ENCODE measurements around the gene TSPAN18. TPM values are rescaled to one million over a fixed set of nuclear protein-coding genes. Genes with fewer than 3 reads are reported as not detected.

TSPAN18 gene
- total RNA-seq, 1 donor from 2014 or later: 31.7 TPM

DNA sequence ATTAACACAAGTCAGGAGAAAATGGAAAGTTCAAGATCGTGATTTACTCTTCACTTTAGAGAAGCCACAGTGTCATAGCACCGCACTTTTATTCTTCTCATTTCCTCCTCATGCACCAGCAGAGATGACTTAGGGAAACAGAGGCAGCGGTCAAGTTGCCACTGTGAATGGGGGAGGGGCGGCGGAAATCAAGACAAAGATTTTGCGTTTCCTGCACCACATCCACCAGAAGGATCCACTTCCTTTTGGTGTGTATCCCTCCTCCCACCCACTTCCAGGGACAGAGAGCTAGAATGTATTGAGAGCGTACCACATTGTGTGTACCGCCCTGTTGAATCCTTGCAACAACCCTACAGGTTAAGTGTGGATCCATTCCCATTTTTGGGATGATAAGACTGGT, 21.8 kb downstream of the TSPAN18 start:
- H3K4me3 ChIP-seq (ENCODE audit: insufficient read depth, low read depth, low read length): no peak overlapping the region
- FAIRE-seq: no peak
- Mint-ChIP-seq H3K27me3 (ENCODE audit: low read depth, unreplicated experiment) (peaks cover 47% of the 10 kb centered on the region), H3K4me1 (ENCODE audit: low read depth, unreplicated experiment) (no peaks in the 10 kb centered on the region), H3K36me3 (ENCODE audit: low read depth, unreplicated experiment) (peaks cover 6% of the 10 kb centered on the region), H3K4me3 (ENCODE audit: unreplicated experiment) (no peak overlapping the region), H3K27ac (ENCODE audit: unreplicated experiment) (no peak overlapping the region), H3K9me3 (ENCODE audit: unreplicated experiment) (no peaks in the 10 kb centered on the region)
- H3K36me3 ChIP-seq (ENCODE audit: insufficient read depth, low read length): no peaks in the 10 kb centered on the region
- H2AFZ ChIP-seq (ENCODE audit: low read depth, low read length): no peak overlapping the region
- H3K9me3 ChIP-seq (ENCODE audit: insufficient read depth, low read depth, low read length): no peaks in the 10 kb centered on the region
- H3K9ac ChIP-seq (ENCODE audit: low read length): no peak overlapping the region
- H3K4me1 ChIP-seq (ENCODE audit: insufficient read depth, low read length): no peaks in the 10 kb centered on the region
- DNase-seq (ENCODE audit: low read depth): no peak
- peaks cover 15% of the 10 kb centered on the region for H3K27me3 ChIP-seq (ENCODE audit: insufficient read depth, low read length)
- no peak for TF ChIP-seq EZH2 (IDR thresholded peaks at IDR 0.05; ENCODE audit: insufficient read depth, low read length)
- TF ChIP-seq, protein P1, sequence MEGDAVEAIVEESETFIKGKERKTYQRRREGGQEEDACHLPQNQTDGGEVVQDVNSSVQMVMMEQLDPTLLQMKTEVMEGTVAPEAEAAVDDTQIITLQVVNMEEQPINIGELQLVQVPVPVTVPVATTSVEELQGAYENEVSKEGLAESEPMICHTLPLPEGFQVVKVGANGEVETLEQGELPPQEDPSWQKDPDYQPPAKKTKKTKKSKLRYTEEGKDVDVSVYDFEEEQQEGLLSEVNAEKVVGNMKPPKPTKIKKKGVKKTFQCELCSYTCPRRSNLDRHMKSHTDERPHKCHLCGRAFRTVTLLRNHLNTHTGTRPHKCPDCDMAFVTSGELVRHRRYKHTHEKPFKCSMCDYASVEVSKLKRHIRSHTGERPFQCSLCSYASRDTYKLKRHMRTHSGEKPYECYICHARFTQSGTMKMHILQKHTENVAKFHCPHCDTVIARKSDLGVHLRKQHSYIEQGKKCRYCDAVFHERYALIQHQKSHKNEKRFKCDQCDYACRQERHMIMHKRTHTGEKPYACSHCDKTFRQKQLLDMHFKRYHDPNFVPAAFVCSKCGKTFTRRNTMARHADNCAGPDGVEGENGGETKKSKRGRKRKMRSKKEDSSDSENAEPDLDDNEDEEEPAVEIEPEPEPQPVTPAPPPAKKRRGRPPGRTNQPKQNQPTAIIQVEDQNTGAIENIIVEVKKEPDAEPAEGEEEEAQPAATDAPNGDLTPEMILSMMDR (IDR thresholded peaks at IDR 0.05; ENCODE audit: insufficient read depth, low read depth, low read length): no peak
- H4K20me1 ChIP-seq (ENCODE audit: insufficient read depth, low read length): no peaks in the 10 kb centered on the region
- H3K27ac ChIP-seq (ENCODE audit: low read depth, low read length): no peak overlapping the region
- H3K4me2 ChIP-seq (ENCODE audit: low read length): no peak overlapping the region
- no peaks in the 10 kb centered on the region for H3K79me2 ChIP-seq (ENCODE audit: insufficient read depth, low read length)

GRCh38 chr11:44749189-44749588, 22.4 kb downstream of the TSPAN18 start:
- Histone ChIP-seq H3K4me3 (ENCODE audit: insufficient read depth, low read depth, low read length) (no peak overlapping the region), H2AFZ (ENCODE audit: low read depth, low read length) (no peak overlapping the region), H3K36me3 (ENCODE audit: insufficient read depth, low read length) (no peaks in the 10 kb centered on the region), H3K9me3 (ENCODE audit: insufficient read depth, low read depth, low read length) (no peaks in the 10 kb centered on the region), H3K27ac (ENCODE audit: low read depth, low read length) (no peak overlapping the region), H3K79me2 (ENCODE audit: insufficient read depth, low read length) (no peaks in the 10 kb centered on the region), H3K4me2 (ENCODE audit: low read length) (no peak overlapping the region), H3K4me1 (ENCODE audit: insufficient read depth, low read length) (no peaks in the 10 kb centered on the region), H4K20me1 (ENCODE audit: insufficient read depth, low read length) (no peaks in the 10 kb centered on the region), H3K9ac (ENCODE audit: low read length) (no peak overlapping the region), H3K27me3 (ENCODE audit: insufficient read depth, low read length) (peaks cover 19% of the 10 kb centered on the region)
- Mint-ChIP-seq H3K4me3 (ENCODE audit: unreplicated experiment) (no peak overlapping the region), H3K27ac (ENCODE audit: unreplicated experiment) (no peak overlapping the region), H3K4me1 (ENCODE audit: low read depth, unreplicated experiment) (no peaks in the 10 kb centered on the region), H3K27me3 (ENCODE audit: low read depth, unreplicated experiment) (peaks cover 52% of the 10 kb centered on the region), H3K9me3 (ENCODE audit: unreplicated experiment) (no peaks in the 10 kb centered on the region), H3K36me3 (ENCODE audit: low read depth, unreplicated experiment) (peaks cover 6% of the 10 kb centered on the region)
- no peak for FAIRE-seq
- DNase-seq (ENCODE audit: low read depth): no peak
- TF ChIP-seq, protein P1 (IDR thresholded peaks at IDR 0.05; ENCODE audit: insufficient read depth, low read depth, low read length): no peak
- TF ChIP-seq EZH2 (IDR thresholded peaks at IDR 0.05; ENCODE audit: insufficient read depth, low read length): no peak

- Histone ChIP-seq H3K27ac (ENCODE audit: low read depth, low read length) (no peak overlapping the region), H4K20me1 (ENCODE audit: insufficient read depth, low read length) (no peaks in the 10 kb centered on the region), H3K4me2 (ENCODE audit: low read length) (no peak overlapping the region), H3K9ac (ENCODE audit: low read length) (no peak overlapping the region), H3K4me1 (ENCODE audit: insufficient read depth, low read length) (no peaks in the 10 kb centered on the region), H2AFZ (ENCODE audit: low read depth, low read length) (no peak overlapping the region), H3K27me3 (ENCODE audit: insufficient read depth, low read length) (peaks cover 35% of the 10 kb centered on the region), H3K9me3 (ENCODE audit: insufficient read depth, low read depth, low read length) (no peaks in the 10 kb centered on the region), H3K4me3 (ENCODE audit: insufficient read depth, low read depth, low read length) (no peak overlapping the region), H3K79me2 (ENCODE audit: insufficient read depth, low read length) (no peaks in the 10 kb centered on the region), H3K36me3 (ENCODE audit: insufficient read depth, low read length) (no peaks in the 10 kb centered on the region)
- FAIRE-seq (no peak), DNase-seq (ENCODE audit: low read depth) (no peak)
- peaks cover 51% of the 10 kb centered on the region for H3K27me3 Mint-ChIP-seq (ENCODE audit: low read depth, unreplicated experiment)
- no peak for TF ChIP-seq EZH2 (IDR thresholded peaks at IDR 0.05; ENCODE audit: insufficient read depth, low read length)
- TF ChIP-seq, protein P1 (IDR thresholded peaks at IDR 0.05; ENCODE audit: insufficient read depth, low read depth, low read length): no peak
- peaks cover 4% of the 10 kb centered on the region for H3K36me3 Mint-ChIP-seq (ENCODE audit: low read depth, unreplicated experiment)
- H3K4me1 Mint-ChIP-seq (ENCODE audit: low read depth, unreplicated experiment): peaks cover 2% of the 10 kb centered on the region
- no peak overlapping the region for H3K4me3 Mint-ChIP-seq (ENCODE audit: unreplicated experiment)
- H3K9me3 Mint-ChIP-seq (ENCODE audit: unreplicated experiment): no peaks in the 10 kb centered on the region
- no peak overlapping the region for H3K27ac Mint-ChIP-seq (ENCODE audit: unreplicated experiment)
Observed at GRCh38 chr11:44750551-44751465, 24.0 kb downstream of the TSPAN18 start.
